ENCODE results near the gene KANSL2.
"Not testable (repeated sequence)": the region's sequence is repeated elsewhere in the genome, so short reads cannot be mapped to it uniquely, and the experiment has no call there.

The KANSL2 gene

GRCh38 chr12:48682927-48683326, 889 bp upstream of the KANSL2 start:
- H3K4me3 ChIP-seq (ENCODE audit: low read length) = peak overlapping the region; percentile 99
- TF ChIP-seq, protein P1, sequence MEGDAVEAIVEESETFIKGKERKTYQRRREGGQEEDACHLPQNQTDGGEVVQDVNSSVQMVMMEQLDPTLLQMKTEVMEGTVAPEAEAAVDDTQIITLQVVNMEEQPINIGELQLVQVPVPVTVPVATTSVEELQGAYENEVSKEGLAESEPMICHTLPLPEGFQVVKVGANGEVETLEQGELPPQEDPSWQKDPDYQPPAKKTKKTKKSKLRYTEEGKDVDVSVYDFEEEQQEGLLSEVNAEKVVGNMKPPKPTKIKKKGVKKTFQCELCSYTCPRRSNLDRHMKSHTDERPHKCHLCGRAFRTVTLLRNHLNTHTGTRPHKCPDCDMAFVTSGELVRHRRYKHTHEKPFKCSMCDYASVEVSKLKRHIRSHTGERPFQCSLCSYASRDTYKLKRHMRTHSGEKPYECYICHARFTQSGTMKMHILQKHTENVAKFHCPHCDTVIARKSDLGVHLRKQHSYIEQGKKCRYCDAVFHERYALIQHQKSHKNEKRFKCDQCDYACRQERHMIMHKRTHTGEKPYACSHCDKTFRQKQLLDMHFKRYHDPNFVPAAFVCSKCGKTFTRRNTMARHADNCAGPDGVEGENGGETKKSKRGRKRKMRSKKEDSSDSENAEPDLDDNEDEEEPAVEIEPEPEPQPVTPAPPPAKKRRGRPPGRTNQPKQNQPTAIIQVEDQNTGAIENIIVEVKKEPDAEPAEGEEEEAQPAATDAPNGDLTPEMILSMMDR (conservative IDR thresholded peaks at IDR 0.05; ENCODE audit: low read depth, low read length) = no peak
- no peak for DNase-seq (ENCODE audit: low read depth)

DNA sequence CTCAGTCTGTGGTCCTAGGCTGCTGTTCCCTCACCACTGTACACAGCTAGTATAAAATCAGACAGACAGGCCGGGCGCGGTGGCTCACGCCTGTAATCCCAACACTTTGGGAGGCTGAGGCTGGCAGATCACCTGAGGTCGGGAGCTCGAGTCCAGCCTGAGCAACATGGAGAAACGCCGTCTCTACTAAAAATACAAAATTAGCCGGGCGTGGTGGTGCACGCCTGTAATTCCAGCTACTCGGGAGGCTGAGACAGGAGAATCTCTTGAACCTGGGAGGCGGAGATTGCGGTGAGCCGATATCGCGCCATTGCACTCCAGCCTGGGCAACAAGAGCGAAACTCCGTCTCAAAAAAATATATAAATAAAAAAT, 481 bp upstream of the KANSL2 start:
- DNase-seq (ENCODE audit: low read depth) = not testable (repeated sequence)
- peak overlapping the region; percentile 99 for H3K4me3 ChIP-seq (ENCODE audit: low read length)

GRCh38 chr12:48681399-48681709, 684 bp downstream of the KANSL2 start:
- H3K4me3 ChIP-seq (ENCODE audit: low read length) = peak overlapping the region; percentile 99
- TF ChIP-seq, protein P1 (conservative IDR thresholded peaks at IDR 0.05; ENCODE audit: low read depth, low read length) = no peak
- DNase-seq (ENCODE audit: low read depth) = no peak

DNA sequence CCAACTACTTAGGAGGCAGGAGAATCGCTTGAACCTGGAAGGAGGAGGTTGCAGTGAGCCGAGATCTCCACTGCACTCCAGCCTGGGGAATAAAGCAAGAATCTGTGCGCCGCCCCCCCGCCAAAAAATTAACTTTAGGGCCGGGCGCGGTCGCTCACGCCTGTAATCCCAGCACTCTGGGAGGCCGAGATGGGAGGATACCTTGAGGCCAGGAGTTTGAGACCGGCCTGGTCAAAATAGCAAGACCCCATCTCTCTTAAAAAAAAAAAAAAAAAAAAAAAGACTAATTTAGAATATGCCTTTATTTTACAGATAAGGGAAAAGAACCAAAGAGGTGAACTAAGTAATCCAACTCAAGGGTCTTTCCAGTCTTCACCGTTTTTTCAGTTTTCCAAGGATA, 1.2 kb downstream of the KANSL2 start:
- TF ChIP-seq, protein P1 (conservative IDR thresholded peaks at IDR 0.05; ENCODE audit: low read depth, low read length) = no peak
- no peak for DNase-seq (ENCODE audit: low read depth)
- H3K4me3 ChIP-seq (ENCODE audit: low read length) = peak overlapping the region; percentile 99

GRCh38 chr12:48678551-48679185, 3.4 kb downstream of the KANSL2 start:
- peak overlapping the region; percentile 10 for H3K4me3 ChIP-seq (ENCODE audit: low read length)
- TF ChIP-seq, protein P1 (conservative IDR thresholded peaks at IDR 0.05; ENCODE audit: low read depth, low read length) = no peak
- no peak for DNase-seq (ENCODE audit: low read depth)

GRCh38 chr12:48671231-48671856, 10.7 kb downstream of the KANSL2 start:
- TF ChIP-seq, protein P1 (conservative IDR thresholded peaks at IDR 0.05; ENCODE audit: low read depth, low read length) = no peak
- no peak for DNase-seq (ENCODE audit: low read depth)

DNA sequence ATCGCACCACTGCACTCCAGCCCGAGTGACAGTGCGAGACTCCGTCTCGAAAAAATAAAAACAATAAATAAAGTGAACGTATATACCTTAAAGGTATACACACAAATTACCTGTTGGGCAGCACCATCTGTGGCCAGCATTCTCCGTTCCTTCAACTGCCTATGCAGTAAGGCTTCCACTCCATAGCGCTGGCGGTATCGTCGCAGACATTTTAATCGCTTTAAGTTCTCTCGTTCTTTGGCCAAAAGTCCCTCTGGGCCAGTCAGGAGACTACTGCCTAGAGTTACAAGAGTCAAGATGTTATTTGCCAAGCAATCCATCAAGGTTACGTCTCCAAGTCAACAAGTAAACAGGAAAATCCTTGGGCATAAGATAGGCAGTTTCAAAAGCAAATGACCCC, 13.0 kb downstream of the KANSL2 start:
- no peak for DNase-seq (ENCODE audit: low read depth)
- TF ChIP-seq, protein P1 (conservative IDR thresholded peaks at IDR 0.05; ENCODE audit: low read depth, low read length) = no peak
- no peak overlapping the region for H3K4me3 ChIP-seq (ENCODE audit: low read length)

More at GRCh38 chr12:48671231-48671856, 10.7 kb downstream of the KANSL2 start:
- no peak overlapping the region for H3K4me3 ChIP-seq (ENCODE audit: low read length)

All from retinal pigment epithelial cell (primary cell).